Psoas muscle (tissue), 8 donors: ENCODE measurements around the gene EPHB1. TPM values are rescaled to one million over a fixed set of nuclear protein-coding genes. Genes with fewer than 3 reads are reported as not detected.

Experiments
- ATAC-seq, 4 donors: fragments of 200-7000 bp; cut with Tn5 transposase; one replicate each; pipeline ENCODE4 v1.9.1; 2020; ENCODE audit warnings: moderate library complexity in 3 of 4, mild to moderate bottlenecking in 2 of 4
- DNase-seq, 2 donors: peaks; one replicate each; pipeline ENCODE4 v3.0.0-alpha.2; 2020
- H3K27ac ChIP-seq: fragments of 200-600 bp; one replicate; pipeline ENCODE4 v1.8.0; 2022
- H3K27me3 ChIP-seq, 3 donors: fragments of 200-600 bp in 1 of 3; one replicate each; pipeline versions ENCODE4 v1.6.1 to v1.8.0; 2013 to 2022; ENCODE audit warnings: low read length in 2 of 3, mild to moderate bottlenecking in 2 of 3, moderate library complexity in 1 of 3; ENCODE audit not compliant: insufficient read depth in 3 of 3
- H3K36me3 ChIP-seq, 2 donors: fragments of 200-600 bp in 1 of 2; one replicate each; pipeline versions ENCODE4 v1.6.1 to v1.8.0; 2013 to 2022; ENCODE audit warnings: low read depth in 1 of 2, mild to moderate bottlenecking in 1 of 2, moderate library complexity in 1 of 2; ENCODE audit not compliant: insufficient read depth in 1 of 2
- H3K4me1 ChIP-seq: fragments of 200-600 bp; one replicate; pipeline ENCODE4 v1.8.0; 2022
- H3K4me3 ChIP-seq: fragments of 200-600 bp; one replicate; pipeline ENCODE4 v1.8.0; 2022; ENCODE audit warnings: mild to moderate bottlenecking
- H3K9me3 ChIP-seq: fragments of 200-600 bp; one replicate; pipeline ENCODE4 v1.8.0; 2022
- WGBS, 3 donors: extraction: QIAGEN DNeasy Blood & Tissue Kit; methylation state at CpG; one replicate each; pipeline versions ENCODE4 v1.1.6 to v1.1.7; 2013; 5-methylcytosine and 5-hydroxymethylcytosine counted together
- intact Hi-C, 2 donors: fragments of 100-400 bp; cut with DNase I; formaldehyde crosslinking; loops; one replicate each; pipeline versions ENCODE4 v1.11.0 to v1.14.2; 2022
- long read RNA-seq, 2 donors: library from polyadenylated mRNA; unstranded; transcript quantifications; one replicate each; pipeline ENCODE4 v2.0.0, GENCODE V29; 2021
- polyA plus RNA-seq, 3 donors: library from polyadenylated mRNA; stranded (reverse); fragments of 200-250 nt; gene quantifications; one replicate each; pipeline ENCODE4 v1.2.3, GENCODE V29; 2013
- total RNA-seq, 4 donors: library from RNA; stranded (reverse); fragmentation: NEBNext Ultra II Directional in 2 of 4; extraction: Animal tissue kit (Norgen Biotek cat#: 25700) in 2 of 4; gene quantifications; one replicate each; pipeline versions ENCODE4 v1.2.1 to v1.2.4, GENCODE V29; 2021 to 2023
- TF ChIP-seq, protein P1 (sequence below): fragments of 200-600 bp; IDR thresholded peaks from one replicate; pipeline ENCODE4 v1.8.0; 2022; ENCODE audit warnings: antibody characterized with exemption
- donor health status: healthy with polysubstance abuse.
- donor health status: DM: no; HTN: no; CAD: no; lungs with moderate emphysema.
- donor health status: Bipolar disorder and iron deficiency.
- donor health status: healthy.
- donor health status: DM: yes; HTN: yes; CAD: no.
- donor health status: DM: no; HTN: no; CAD: no.
- donor health status: DM: no; HTN: no; CAD: no.
- donor health status: DM: yes; HTN: yes; CAD: no.

Gene EPHB1
- total RNA-seq = 1 to 10 TPM; 1.6 to 3.3 (median 2.5) TPM
- polyA plus RNA-seq = 1 to 10 TPM in 2 of 3 donors, under 1 TPM in 1; 0.85 to 6.3 (median 1.3) TPM
- long read RNA-seq, donor 1, partial matches to known transcripts = 1 of 2 reads
- long read RNA-seq, donor 1, other reads (novel, unspliced or antisense) = 1 of 2 reads
- long read RNA-seq, donor 2, full-length matches to known transcripts = 3 of 5 reads
- long read RNA-seq, donor 2, partial matches to known transcripts = 1 of 5 reads
- long read RNA-seq, donor 2, other reads (novel, unspliced or antisense) = 1 of 5 reads

DNA sequence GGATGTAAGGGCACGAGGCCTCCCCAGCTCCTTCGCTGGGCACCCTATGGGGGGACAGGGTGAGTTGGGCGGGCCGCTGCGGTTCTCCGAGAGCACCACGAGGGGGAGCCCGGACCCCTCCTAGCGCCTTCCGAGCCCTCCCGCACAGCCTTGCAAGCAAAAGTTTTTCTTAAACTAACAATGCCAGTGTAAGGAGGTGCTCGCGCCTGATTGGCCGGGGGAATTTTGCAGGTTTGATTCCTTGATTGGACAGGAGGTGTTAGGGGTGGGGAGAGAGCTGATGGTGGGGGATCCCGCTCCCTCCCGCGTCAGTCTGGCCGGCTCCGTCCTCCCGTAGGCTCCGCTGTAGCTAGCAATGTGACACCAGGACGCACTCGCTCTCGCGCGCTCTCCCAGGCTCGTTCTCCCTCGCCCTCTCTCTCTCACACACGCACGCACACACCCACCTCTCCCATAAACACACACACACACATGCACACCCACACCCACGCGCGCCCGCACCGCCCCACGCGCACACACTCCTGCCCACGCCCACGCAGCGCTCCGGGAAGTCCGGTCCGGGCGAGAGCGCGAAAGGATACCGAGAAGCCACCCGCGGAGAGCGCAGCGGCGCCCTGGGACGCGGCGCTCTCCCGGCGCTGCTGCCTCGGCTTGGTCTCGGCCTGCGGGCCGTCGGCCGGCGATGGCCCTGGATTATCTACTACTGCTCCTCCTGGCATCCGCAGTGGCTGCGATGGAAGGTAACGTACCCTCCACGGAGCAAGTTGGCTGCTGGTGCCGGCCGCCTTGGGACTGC, at the start of gene EPHB1:
Gene EPHB1, plus strand, starts transcription at position 311 of the 796 bp plus-strand sequence.
- ATAC-seq (peak; percentile 90 to 93 (median 92)), DNase-seq (peak; percentile 78 to 93)
- 0 to 1% (median 1%) methylated on average over 59 to 70 of the region's 70 CpGs for WGBS, 3 donors
- Histone ChIP-seq H3K4me1 (peaks cover 20% of the 10 kb centered on the region), H3K4me3 (peak within 1 kb of the TSS; percentile 86), H3K9me3 (no peaks in the 10 kb centered on the region), H3K27me3 (peaks cover 0 to 11% (median 0%) of the 10 kb centered on the region in 3 donors), H3K36me3 (no peaks in the 10 kb centered on the region), H3K27ac (peak within 1 kb of the TSS; percentile 80)
- TF ChIP-seq, protein P1, sequence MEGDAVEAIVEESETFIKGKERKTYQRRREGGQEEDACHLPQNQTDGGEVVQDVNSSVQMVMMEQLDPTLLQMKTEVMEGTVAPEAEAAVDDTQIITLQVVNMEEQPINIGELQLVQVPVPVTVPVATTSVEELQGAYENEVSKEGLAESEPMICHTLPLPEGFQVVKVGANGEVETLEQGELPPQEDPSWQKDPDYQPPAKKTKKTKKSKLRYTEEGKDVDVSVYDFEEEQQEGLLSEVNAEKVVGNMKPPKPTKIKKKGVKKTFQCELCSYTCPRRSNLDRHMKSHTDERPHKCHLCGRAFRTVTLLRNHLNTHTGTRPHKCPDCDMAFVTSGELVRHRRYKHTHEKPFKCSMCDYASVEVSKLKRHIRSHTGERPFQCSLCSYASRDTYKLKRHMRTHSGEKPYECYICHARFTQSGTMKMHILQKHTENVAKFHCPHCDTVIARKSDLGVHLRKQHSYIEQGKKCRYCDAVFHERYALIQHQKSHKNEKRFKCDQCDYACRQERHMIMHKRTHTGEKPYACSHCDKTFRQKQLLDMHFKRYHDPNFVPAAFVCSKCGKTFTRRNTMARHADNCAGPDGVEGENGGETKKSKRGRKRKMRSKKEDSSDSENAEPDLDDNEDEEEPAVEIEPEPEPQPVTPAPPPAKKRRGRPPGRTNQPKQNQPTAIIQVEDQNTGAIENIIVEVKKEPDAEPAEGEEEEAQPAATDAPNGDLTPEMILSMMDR = peak; percentile 96
- intact Hi-C loops = loop anchor here (1.0 to 10.0 kb wide), 5 partner anchors 102 to 1100 kb away; no protein-coding TSS in a partner anchor

DNA sequence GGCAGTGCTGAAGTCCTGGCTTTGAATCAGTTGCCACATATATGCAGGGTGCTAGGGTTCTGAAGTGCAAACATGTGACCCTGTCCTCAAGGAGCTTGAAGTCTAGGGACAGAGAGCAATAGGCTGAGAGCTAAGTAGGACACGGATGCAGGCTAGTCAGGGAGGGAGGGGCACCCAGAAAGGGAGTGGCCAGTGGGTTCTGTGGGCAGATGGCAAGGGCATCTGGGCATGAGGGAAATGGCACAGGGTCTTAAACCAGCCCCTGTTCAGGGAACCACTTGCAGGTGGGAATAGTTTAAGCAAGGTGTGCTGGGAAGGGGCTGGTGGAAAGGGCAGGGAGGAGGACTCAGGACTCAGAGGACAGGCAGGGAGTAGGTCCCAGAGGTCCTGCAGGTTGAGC, 46.4 kb upstream of the EPHB1 start:
- no peaks in the 10 kb centered on the region for H3K27me3 ChIP-seq
- TF ChIP-seq, protein P1 = no peak
- no peaks in the 10 kb centered on the region for H3K36me3 ChIP-seq
- DNase-seq (no peak), ATAC-seq (no peak)
- intact Hi-C loops = no loop called here
- WGBS, 3 donors = 91 to 100% (median 95%) methylated on average over 1 of the region's 1 CpG
- H3K4me3 ChIP-seq = no peak overlapping the region
- no peak overlapping the region for H3K27ac ChIP-seq
- H3K4me1 ChIP-seq = peaks cover 14% of the 10 kb centered on the region
- no peaks in the 10 kb centered on the region for H3K9me3 ChIP-seq

DNA sequence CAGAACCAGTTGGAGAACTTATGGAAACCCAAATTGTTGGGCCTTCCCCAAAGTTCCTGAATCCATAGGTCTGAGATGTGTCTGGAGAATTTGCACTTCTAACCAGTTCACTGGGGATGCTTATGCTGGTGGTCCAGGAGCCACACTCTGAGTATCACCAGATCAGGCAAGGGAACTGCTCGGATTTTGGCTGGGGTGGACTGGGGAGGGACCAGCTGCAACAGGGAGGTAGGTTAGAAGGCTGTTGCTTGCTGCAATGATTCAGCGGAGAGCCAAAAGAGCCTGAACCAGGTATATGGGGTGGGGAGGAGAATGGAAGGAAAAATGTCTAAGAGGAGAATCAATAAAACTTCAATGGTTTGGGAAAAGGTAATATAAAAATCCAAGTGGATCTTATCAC, 45.9 kb upstream of the EPHB1 start:
- no peak for DNase-seq
- Histone ChIP-seq H3K36me3 (no peaks in the 10 kb centered on the region), H3K4me3 (no peak overlapping the region), H3K9me3 (no peaks in the 10 kb centered on the region), H3K27ac (no peak overlapping the region), H3K4me1 (peaks cover 17% of the 10 kb centered on the region), H3K27me3 (no peaks in the 10 kb centered on the region)
- WGBS, 3 donors = 86 to 92% (median 92%) methylated on average over 2 of the region's 2 CpGs
- no peak for ATAC-seq
- TF ChIP-seq, protein P1 = no peak
- intact Hi-C loops = no loop called here

DNA sequence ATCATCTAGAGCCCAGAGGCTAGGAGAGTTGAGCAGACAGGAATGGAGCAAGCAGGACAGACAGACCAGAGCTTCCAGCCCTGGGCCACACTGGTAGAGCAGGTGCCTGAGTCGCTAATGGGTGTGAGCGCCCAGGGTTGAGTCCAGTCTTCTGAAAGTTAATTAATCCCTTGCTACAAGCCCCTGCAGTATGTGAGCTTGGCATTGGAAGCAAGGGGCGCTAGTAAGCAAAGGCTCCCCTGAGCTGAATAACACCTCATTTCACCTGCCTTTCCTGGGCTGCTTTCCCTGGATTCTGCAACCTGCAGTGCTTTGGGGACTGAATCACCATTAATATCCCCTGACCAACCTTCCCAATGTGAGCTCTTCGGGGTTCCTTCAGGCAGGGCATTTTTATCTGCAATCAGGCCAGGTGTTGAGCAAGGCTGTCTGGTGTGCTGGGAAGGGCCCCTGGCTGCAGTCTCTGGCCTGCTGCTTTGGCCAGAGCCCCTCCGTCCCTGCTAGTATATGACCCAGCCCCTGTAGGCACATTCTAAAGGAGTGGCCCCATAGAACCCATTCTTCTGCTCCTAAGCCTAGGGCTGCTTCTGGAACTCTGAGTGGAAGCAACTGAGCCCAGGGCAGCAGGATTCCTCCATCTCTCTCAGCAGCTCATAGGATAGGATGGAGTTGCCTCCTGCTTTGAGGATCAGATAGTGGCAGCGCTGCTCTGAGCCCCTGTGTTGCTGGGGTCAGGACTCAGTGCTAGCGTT, 45.1 kb upstream of the EPHB1 start:
- intact Hi-C loops = loop anchor here (5.0 kb wide), 2 partner anchors 103 to 148 kb away; no protein-coding TSS in a partner anchor
- TF ChIP-seq, protein P1 = no peak
- 84 to 88% (median 88%) methylated on average over 7 of the region's 7 CpGs for WGBS, 3 donors
- peaks cover 17% of the 10 kb centered on the region for H3K4me1 ChIP-seq
- no peaks in the 10 kb centered on the region for H3K27me3 ChIP-seq
- no peak overlapping the region for H3K4me3 ChIP-seq
- DNase-seq = no peak
- H3K36me3 ChIP-seq = no peaks in the 10 kb centered on the region
- ATAC-seq = no peak
- H3K27ac ChIP-seq = no peak overlapping the region
- H3K9me3 ChIP-seq = no peaks in the 10 kb centered on the region
